Putamen (tissue), 1 donor: Measurements from ENCODE around the gene RRP12.
A peak's percentile ranks its signal among the peaks of the same experiment; 100 is the strongest.
"Not testable (repeated sequence)": the region's sequence is repeated elsewhere in the genome, so short reads cannot be mapped to it uniquely, and the experiment has no call there.

Source experiments
- DNase-seq: peaks from one replicate; pipeline ENCODE4 v3.0.0-alpha.2; 2016; ENCODE audit warnings: low spot score

The RRP12 gene

DNA sequence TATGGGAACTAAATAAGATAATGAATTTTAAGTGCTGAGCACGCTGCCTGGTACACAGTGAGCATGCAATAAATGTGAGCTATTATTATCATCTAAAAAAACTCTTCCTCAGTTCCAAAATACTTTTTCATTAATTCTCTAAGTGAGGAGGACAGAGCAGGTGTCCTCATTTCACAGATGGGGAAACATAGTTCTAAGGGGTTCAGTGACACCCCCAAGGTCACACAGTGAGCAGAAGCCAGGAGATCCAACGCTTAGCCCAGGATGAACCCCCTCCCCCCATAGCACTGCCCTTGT is 6.8 kb upstream of the RRP12 start:
- no peak for DNase-seq

DNA sequence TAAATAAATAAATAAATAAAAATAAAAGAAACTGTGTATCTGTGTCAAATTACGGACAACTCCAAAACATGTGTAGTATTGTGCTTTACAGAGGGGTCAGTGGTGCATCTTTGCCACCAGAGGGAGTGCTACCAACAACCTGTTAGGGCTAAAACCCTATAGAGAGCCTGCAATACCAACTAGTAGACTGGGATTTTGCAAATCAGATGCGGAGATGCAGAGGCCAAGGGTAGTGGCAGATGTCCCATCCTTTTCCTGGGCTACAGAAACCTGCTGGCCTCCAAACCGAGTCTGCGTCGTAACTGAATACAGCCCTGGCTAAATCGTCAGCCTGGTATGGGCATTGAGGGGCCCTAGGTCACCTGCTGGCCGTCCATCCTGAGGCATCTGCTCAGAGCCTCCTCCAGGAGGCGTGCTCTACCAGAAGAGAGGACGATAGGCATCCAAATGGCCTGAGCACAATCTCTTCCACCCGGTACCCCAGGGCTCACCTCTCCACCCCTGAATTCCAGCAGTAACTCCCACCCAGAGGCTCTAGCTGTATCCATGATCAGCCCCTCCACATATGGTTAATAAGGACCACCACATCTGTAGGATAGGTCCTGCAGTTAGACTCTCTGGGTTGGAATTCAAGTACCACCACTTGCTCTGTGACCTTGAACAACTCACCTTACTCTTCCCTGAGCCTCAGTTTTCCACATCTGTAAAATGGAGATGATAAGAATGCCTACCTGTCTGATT is 6.2 kb upstream of the RRP12 start:
- no peak for DNase-seq

GRCh38 chr10:97406483-97406882 is 5.3 kb upstream of the RRP12 start:
- DNase-seq = not testable (repeated sequence)

- no peak for DNase-seq
These were observed 4.9 kb upstream of the RRP12 start for GRCh38 chr10:97406064-97406463.

DNA sequence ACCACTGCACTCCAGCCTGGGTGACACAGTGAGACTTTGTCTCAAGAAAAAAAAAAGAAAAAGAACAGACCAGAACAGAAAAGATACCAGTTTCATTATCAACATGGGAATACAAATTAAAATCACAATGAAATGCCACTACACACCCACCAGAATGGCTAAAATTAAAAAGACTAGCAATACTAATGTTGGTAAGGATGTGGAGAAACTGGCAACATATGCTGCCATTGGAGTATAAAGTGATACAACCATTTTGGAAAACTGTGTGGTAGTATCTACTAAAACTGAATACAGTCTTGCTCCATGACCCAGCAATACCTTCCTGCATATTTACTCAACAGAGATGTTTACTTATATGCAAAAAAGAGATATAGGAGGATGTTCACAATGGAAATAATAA is 2.9 kb upstream of the RRP12 start:
- no peak for DNase-seq

GRCh38 chr10:97401455-97401919 is 347 bp upstream of the RRP12 start:
- DNase-seq = no peak

- peak; percentile 45 for DNase-seq
These were observed 1.1 kb downstream of the RRP12 start for GRCh38 chr10:97399843-97400545.

- DNase-seq = peak; percentile 80
These were observed 5.1 kb downstream of the RRP12 start for GRCh38 chr10:97396056-97396455.

- DNase-seq = no peak
These were observed 8.0 kb downstream of the RRP12 start for GRCh38 chr10:97393034-97393573.

DNA sequence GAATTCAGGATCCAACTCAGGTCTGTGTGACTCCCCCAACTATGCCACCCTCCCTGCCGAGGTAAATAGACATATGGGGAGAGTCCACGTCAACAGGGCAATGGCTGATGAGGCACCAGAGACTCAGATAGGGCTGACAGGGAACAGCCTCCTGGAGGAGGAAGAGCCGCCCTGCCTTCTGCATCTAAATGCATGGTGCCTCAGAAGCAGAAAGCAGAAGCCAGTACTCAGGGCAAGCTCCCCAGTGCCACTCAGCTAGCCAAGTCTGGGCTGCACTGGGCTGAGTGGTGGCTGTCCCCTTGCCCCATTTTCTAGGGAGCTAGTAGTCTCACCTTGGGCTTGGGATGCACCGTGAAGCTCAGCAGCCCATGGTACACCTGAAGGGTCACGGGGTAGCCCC is 11.0 kb downstream of the RRP12 start:
- no peak for DNase-seq

DNA sequence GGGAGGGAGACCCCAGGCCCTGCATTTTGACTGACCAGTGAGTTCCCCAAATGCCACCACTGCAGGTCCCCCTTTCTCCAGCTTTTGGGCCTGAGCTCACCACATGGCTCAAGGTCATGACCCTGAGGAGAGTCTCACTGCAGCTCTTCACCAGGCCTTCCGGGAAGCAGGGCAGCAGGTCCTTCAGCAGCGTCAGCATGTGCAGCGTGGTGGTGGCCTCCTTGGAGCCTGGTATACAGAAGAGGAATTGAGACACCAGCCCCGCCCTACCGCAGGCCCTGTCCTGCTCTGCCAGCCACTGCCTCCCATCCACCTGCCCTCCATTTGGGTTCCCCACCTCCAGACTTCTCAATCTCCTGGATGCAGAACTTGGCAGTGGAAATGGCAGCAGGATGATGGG is 13.0 kb downstream of the RRP12 start:
- no peak for DNase-seq

DNA sequence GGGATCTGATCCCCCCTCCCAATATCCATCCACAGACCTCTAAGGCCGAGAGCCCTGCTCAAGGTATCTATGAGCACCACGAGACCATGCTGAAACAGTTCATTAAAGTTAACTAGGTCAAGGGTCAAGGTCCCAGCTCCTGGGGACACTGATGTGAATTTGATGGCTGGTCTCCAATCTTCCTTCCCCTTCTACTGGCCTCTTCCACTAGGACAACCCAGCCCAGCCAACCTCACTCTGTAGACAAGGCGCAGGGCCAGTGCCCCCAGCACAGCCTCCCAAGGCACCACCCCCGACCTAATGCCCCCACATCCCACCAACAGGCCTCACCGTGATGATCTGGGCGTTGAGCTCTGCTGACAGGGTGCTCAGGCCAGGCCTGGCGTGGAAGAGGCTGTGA is 15.6 kb downstream of the RRP12 start:
- DNase-seq = no peak

DNA sequence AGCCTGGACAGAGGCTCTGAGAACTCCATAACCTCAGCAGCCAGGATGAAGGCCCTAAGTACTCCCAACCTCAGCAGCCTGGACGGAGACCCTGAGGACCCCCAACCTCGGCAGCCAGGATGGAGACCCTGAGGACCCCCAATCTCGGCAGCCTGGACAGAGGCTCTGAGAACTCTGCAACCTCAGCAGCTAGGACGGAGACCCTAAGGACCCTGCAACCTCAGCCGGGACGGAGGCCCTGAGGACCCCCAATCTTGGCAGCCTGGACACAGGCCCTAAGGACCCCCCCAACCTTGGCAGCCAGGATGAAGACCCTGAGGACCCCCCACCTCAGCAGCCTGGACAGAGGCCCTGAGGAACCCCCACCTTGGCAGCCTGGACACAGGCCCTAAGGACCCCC is 16.5 kb downstream of the RRP12 start:
- DNase-seq = no peak

DNA sequence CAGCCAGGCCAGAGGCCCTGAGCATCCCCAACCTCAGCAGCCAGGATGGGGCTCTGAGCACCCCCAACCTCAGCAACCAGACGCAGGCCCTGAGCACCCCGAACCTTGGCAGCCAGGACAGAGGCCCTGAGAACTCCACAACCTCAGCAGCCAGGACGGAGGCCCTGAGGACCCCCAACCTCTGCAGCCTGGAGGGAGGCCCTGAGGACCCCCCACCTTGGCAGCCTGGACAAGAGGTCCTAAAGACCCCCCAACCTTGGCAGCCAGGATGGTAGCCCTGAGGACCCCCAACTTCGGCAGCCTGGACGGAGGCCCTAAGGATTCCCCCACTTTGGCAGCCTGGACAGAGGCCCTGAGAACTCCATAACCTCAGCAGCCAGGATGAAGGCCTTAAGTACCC is 17.0 kb downstream of the RRP12 start:
- DNase-seq = no peak

GRCh38 chr10:97383159-97383558 is 18.0 kb downstream of the RRP12 start:
- no peak for DNase-seq

GRCh38 chr10:97381626-97382025 is 19.5 kb downstream of the RRP12 start:
- no peak for DNase-seq

DNA sequence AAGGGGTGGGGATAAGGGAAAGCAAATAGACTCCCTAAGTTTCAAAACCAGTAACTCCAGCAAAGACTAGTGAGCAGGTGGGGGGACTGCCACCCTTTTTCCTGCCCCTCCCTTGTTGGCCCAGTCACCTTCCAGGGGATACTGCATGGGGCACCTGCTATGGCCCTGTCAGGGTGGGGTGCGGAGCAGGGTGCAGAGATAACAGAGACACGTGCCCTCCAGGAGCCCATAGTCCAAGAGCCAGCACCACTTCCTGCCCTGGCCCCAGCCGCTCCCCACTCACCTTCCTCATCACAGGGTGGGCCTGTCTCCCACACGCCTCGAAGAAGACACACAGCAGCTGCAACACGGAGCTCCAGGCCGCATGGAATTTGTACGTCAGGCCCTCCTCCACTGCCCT is 20.6 kb downstream of the RRP12 start:
- DNase-seq = no peak

GRCh38 chr10:97378933-97379921 is 21.9 kb downstream of the RRP12 start:
- DNase-seq = no peak

DNA sequence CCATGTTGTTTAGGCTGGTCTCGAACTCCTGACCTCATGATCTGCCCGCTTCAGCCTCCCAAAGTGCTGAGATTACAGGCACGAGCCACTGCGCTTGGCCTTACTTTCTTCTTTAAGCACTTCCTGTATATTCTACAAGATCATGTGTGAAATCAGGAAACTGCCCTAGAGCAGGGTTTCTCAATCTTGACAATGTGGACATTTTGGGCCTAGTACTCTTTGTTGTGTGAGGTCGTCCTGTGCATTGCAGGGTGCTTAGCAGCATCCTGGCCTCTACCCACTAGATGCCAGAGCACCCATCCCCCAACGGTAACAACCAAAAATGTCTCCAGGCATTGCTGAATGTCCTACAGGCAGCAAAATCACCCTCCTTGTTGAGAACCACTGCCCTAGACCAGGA is 24.7 kb downstream of the RRP12 start:
- DNase-seq = no peak

DNA sequence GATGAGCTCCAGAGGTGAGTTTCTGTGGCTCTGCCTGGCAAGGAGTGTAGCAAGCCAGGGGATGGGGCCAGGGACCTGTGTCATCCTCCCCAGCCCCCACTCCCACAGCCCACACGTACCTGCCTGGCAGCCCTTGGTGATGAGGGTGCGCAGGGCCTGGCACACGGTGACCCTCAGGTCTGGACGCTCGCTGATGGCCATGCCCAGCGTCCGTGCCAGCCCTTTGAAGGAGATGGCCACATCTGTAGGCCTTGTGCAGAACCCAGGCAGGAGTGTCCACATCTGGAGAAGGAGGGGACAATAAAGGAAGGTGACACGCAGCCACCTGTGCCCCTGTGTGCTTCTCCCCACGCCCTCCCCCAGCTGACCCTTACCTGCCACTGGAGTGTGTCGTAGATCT is 27.7 kb downstream of the RRP12 start:
- DNase-seq = no peak

DNA sequence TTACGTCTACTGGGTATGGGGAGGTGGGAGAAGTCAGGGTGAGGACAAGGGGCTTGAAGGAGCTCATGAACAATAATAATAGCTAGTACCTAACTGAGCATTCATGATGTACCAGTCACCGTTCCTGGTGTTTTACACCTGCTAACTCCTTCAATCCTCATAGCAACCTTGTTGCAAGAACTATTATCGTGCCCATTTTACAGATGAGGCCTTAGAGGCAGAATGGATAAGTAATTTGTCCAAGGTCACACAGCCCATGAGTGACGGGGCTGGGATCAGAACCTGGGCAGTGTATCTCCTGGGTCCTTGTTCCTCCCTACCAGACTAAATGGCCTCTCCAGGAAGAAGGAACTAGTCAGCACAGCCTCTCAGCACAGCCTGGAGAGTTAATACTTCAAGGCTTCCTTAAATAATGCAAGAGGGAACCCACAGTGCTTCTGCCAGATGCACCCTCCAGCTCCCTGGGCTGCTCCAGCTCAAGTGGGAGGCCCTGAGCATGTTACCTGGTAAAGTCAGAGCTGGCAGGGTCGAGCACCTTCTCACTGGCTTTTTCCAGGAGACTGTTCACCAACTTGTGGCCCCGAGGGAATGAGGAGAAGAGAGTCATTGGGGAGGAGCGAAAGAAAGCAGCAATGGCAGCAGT is 28.8 kb downstream of the RRP12 start:
- DNase-seq = no peak

DNA sequence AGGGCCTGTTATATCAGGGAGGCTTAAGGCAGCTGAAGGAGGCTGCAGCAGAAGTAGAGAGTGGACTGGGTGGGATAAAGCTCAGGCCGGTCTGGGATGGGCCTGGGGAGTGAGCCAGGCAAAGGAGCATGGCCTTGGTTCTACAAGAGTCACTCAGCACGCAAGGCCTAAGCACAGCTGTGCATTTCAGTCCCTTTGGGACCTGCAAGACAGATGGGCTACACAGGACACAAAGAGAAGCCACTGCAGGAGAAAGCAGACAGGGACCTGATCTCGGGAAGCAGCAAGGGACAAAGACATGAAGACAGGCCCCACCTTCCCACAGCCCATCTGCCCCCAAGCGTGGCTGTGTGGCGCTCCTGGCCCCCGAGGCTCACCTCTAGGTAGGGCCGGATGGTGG is 29.4 kb downstream of the RRP12 start:
- DNase-seq = no peak
